ENCODE data around the gene IFI6. TPM values are rescaled to one million over a fixed set of nuclear protein-coding genes. Genes with fewer than 3 reads are reported as not detected.
"Not testable (repeated sequence)": the region's sequence is repeated elsewhere in the genome, so short reads cannot be mapped to it uniquely, and the experiment has no call there.

The IFI6 gene
- total RNA-seq, 1 experiment from 2014 or later: 5.8 TPM

- Histone ChIP-seq H3K4me3 (no peak overlapping the region), H3K9me3 (replicated peaks) (no peaks in the 10 kb centered on the region), H3K27ac (no peak overlapping the region), H3K4me1 (peaks cover 5% of the 10 kb centered on the region), H3K36me3 (no peaks in the 10 kb centered on the region), H3K27me3 (peaks cover 8% of the 10 kb centered on the region)
- no peak for DNase-seq
Observed at GRCh38 chr1:27633298-27633610, 38.7 kb downstream of the IFI6 start.

- Histone ChIP-seq H3K27me3 (peaks cover 8% of the 10 kb centered on the region), H3K27ac (no peak overlapping the region), H3K36me3 (no peaks in the 10 kb centered on the region), H3K9me3 (replicated peaks) (no peaks in the 10 kb centered on the region), H3K4me3 (no peak overlapping the region), H3K4me1 (peaks cover 5% of the 10 kb centered on the region)
- DNase-seq: no peak
Observed at GRCh38 chr1:27632387-27633297, 39.4 kb downstream of the IFI6 start.

- peaks cover 8% of the 10 kb centered on the region for H3K27me3 ChIP-seq
- no peaks in the 10 kb centered on the region for H3K36me3 ChIP-seq
- H3K27ac ChIP-seq: no peak overlapping the region
Observed at GRCh38 chr1:27630859-27631491, 41.0 kb downstream of the IFI6 start.

GRCh38 chr1:27628712-27629111, 43.3 kb downstream of the IFI6 start:
- peaks cover 5% of the 10 kb centered on the region for H3K4me1 ChIP-seq
- H3K9me3 ChIP-seq (replicated peaks): no peaks in the 10 kb centered on the region
- peaks cover 2% of the 10 kb centered on the region for H3K27me3 ChIP-seq
- DNase-seq: no peak
- H3K36me3 ChIP-seq: no peaks in the 10 kb centered on the region
- no peak overlapping the region for H3K27ac ChIP-seq
- H3K4me3 ChIP-seq: no peak overlapping the region

More at GRCh38 chr1:27630859-27631491, 41.0 kb downstream of the IFI6 start:
- Histone ChIP-seq H3K9me3 (replicated peaks) (no peaks in the 10 kb centered on the region), H3K4me1 (peaks cover 5% of the 10 kb centered on the region), H3K4me3 (no peak overlapping the region)
- no peak for DNase-seq

GRCh38 chr1:27627733-27628132, 44.3 kb downstream of the IFI6 start:
- H3K27ac ChIP-seq; H3K9me3 ChIP-seq (replicated peaks); H3K4me3 ChIP-seq; H3K27me3 ChIP-seq; H3K4me1 ChIP-seq; DNase-seq; H3K36me3 ChIP-seq: not testable (repeated sequence)

- peaks cover 5% of the 10 kb centered on the region for H3K4me1 ChIP-seq
- H3K27ac ChIP-seq: no peak overlapping the region
- H3K9me3 ChIP-seq (replicated peaks): no peaks in the 10 kb centered on the region
- H3K36me3 ChIP-seq: no peaks in the 10 kb centered on the region
- no peaks in the 10 kb centered on the region for H3K27me3 ChIP-seq
- no peak for DNase-seq
- no peak overlapping the region for H3K4me3 ChIP-seq
Observed at GRCh38 chr1:27627061-27627460, 44.9 kb downstream of the IFI6 start.

GRCh38 chr1:27626031-27626935, 45.7 kb downstream of the IFI6 start:
- H3K4me1 ChIP-seq: peaks cover 5% of the 10 kb centered on the region
- H3K27me3 ChIP-seq: no peaks in the 10 kb centered on the region
- no peak for DNase-seq
- no peak overlapping the region for H3K4me3 ChIP-seq
- no peak overlapping the region for H3K27ac ChIP-seq
- no peaks in the 10 kb centered on the region for H3K36me3 ChIP-seq
- no peaks in the 10 kb centered on the region for H3K9me3 ChIP-seq (replicated peaks)

- H3K4me3 ChIP-seq: no peak overlapping the region
- H3K9me3 ChIP-seq (replicated peaks): no peaks in the 10 kb centered on the region
- no peaks in the 10 kb centered on the region for H3K27me3 ChIP-seq
- no peak for DNase-seq
- H3K4me1 ChIP-seq: no peaks in the 10 kb centered on the region
- H3K27ac ChIP-seq: no peak overlapping the region
- no peaks in the 10 kb centered on the region for H3K36me3 ChIP-seq
Observed at GRCh38 chr1:27624467-27625178, 47.4 kb downstream of the IFI6 start.

GRCh38 chr1:27623327-27624212, 48.4 kb downstream of the IFI6 start:
- no peaks in the 10 kb centered on the region for H3K9me3 ChIP-seq (replicated peaks)
- no peaks in the 10 kb centered on the region for H3K4me1 ChIP-seq
- no peak for DNase-seq
- no peaks in the 10 kb centered on the region for H3K36me3 ChIP-seq
- no peak overlapping the region for H3K4me3 ChIP-seq
- no peak overlapping the region for H3K27ac ChIP-seq
- H3K27me3 ChIP-seq: no peaks in the 10 kb centered on the region

- H3K27me3 ChIP-seq: no peaks in the 10 kb centered on the region
- DNase-seq: no peak
- no peaks in the 10 kb centered on the region for H3K9me3 ChIP-seq (replicated peaks)
- H3K4me3 ChIP-seq: no peak overlapping the region
- H3K36me3 ChIP-seq: no peaks in the 10 kb centered on the region
- no peaks in the 10 kb centered on the region for H3K4me1 ChIP-seq
- no peak overlapping the region for H3K27ac ChIP-seq
Observed at GRCh38 chr1:27622828-27623227, 49.2 kb downstream of the IFI6 start.

- Histone ChIP-seq H3K4me1 (no peaks in the 10 kb centered on the region), H3K4me3 (no peak overlapping the region), H3K9me3 (replicated peaks) (no peaks in the 10 kb centered on the region), H3K27me3 (no peaks in the 10 kb centered on the region), H3K27ac (no peak overlapping the region), H3K36me3 (no peaks in the 10 kb centered on the region)
- no peak for DNase-seq
Observed at GRCh38 chr1:27621051-27621920, 50.7 kb downstream of the IFI6 start.

GRCh38 chr1:27619782-27620438, 52.1 kb downstream of the IFI6 start:
- H3K36me3 ChIP-seq; DNase-seq; H3K9me3 ChIP-seq (replicated peaks); H3K27me3 ChIP-seq; H3K4me1 ChIP-seq; H3K27ac ChIP-seq; H3K4me3 ChIP-seq: not testable (repeated sequence)

Measured in SJCRH30 (cell line).